HG03457 (cell line): ENCODE results near the gene C4orf46.
"Not testable (repeated sequence)": the region's sequence is repeated elsewhere in the genome, so short reads cannot be mapped to it uniquely, and the experiment has no call there.

Source experiments
- ATAC-seq: cut with Tn5 transposase; IDR thresholded peaks from one replicate; pipeline ENCODE4 v1.9.1; 2021; ENCODE audit warnings: moderate number of reproducible peaks; ENCODE audit not compliant: unreplicated experiment

The C4orf46 gene

GRCh38 chr4:158671665-158671914 lies at the start of gene C4orf46:
Gene C4orf46, minus strand, starts transcription at chr4:158671887. Its CDS starts 86 bp downstream, at chr4:158671801.
- ATAC-seq = no peak

- no peak for ATAC-seq
Measured at GRCh38 chr4:158715802-158716201, 44.1 kb upstream of the C4orf46 start.

- no peak for ATAC-seq
Measured at GRCh38 chr4:158714937-158715336, 43.2 kb upstream of the C4orf46 start.

DNA sequence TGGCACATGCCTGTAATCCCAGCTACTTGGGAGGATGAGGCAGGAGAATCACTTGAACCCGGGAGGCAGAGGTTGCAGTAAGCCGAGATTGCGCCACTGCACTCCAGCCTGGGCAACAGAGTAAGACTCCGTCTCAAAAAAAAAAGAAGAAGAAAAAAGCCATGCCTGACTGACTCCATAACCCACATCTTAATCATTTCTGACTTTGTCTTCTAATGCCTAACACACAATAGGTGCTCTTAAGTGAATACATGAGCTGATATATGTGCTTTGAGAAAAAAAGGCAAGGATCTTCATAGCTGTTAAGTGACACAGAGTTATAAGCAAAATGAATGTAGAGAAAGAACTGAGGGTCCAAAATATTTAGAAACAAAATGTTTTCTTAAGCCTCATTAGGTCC lies 40.9 kb upstream of the C4orf46 start:
- not testable (repeated sequence) for ATAC-seq

DNA sequence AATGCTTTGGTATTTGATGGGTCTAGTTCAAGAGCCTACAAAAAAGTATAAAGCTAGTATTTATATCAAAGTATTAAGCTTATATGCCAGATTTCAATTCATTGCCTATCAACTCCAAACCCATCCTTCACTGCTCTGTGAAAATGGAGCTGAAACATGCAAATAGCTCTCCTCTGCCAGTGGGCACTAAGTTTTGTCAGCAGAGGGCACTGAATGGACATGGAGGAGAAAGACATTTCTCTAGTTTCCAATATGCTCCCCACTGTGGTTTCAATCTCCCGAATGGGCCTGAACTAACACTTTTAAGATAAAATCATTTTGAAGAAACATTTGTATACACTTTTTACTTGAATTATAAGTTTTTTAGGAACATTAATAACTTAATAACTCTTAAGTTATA lies 39.1 kb upstream of the C4orf46 start:
- no peak for ATAC-seq

- no peak for ATAC-seq
Measured at GRCh38 chr4:158704274-158704673, 32.6 kb upstream of the C4orf46 start.

DNA sequence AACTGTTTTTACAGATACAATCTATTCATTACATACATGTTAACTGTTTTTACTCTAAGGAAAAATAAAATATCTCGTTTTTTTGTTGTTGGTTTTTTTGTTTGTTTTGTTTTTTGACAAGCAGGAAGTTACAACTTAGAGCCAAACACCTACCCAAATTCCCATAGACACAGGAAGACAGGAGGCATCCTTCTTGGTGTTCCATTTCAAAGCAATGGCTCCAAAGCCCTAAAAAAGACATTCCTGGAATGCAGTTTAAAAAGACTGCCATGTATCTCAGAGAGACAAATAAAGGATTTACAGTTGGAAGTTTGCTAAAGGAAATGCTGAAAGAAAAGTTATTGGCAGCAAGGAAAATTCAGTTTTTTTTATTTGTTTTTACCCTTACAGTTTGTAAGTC lies 17.1 kb upstream of the C4orf46 start:
- no peak for ATAC-seq

DNA sequence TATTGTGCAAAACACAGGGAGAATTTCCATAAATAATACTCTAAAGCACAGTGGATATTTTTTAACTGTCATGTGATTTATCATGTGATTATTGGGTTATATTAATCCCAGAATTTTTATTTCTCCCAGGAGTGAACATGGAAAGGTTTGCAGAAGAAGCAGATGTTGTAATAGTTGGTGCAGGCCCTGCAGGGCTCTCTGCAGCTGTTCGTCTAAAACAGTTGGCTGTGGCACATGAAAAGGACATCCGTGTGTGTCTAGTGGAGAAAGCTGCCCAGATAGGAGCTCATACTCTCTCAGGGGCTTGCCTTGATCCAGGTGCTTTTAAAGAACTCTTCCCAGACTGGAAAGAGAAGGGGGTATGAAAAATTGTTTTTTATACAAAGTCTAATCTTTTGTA lies 10.4 kb upstream of the C4orf46 start:
- ATAC-seq = no peak

- ATAC-seq = no peak
Measured at GRCh38 chr4:158681629-158682028, 9.9 kb upstream of the C4orf46 start.

DNA sequence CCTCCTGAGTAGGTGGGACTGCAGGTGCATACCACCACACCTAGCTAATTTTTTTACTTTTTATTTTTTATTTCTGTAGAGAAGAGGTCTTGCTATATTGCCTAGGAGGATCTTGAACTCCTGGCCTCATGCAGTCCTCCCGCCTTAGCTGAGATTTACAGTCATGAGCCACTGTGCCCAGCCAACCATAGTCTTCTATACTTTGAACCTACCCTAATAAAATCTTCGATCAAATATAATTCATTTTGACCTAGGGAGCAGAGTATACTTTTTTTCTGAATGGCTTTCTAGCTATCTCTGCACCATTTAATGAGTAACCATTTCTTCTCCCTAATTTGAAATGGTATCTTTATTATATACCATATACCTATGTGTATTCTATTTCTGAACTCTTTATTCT lies 7.1 kb upstream of the C4orf46 start:
- ATAC-seq = no peak

DNA sequence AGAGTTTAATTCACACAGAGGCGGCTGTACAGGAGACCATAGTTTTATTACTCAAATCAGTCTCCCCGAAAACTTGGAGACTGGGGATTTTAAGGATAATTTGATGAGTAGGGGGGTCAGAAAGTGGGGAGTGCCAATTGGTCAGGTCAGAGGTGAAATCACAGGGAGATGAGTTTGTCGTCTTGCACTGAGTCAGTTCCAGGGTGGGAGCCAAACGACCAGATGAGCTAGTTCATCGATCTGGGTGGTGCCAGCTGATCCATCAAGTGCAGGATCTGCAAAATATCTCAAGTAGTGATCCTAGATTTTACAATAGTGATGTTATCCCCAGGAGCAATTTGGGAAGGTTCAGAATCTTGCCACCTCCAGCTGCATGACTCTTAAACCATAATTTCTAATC lies 4.4 kb upstream of the C4orf46 start:
- ATAC-seq = no peak

- ATAC-seq = no peak
Measured at GRCh38 chr4:158673633-158674032, 1.9 kb upstream of the C4orf46 start.

- ATAC-seq = peak; percentile 87
Measured at GRCh38 chr4:158671915-158672806, 474 bp upstream of the C4orf46 start, which contains the start of gene ETFDH. Gene ETFDH, plus strand, starts transcription at chr4:158672296. Its CDS starts 161 bp downstream, at chr4:158672457.

GRCh38 chr4:158670975-158671664 lies 567 bp downstream of the C4orf46 start:
- ATAC-seq = peak; percentile 20

- no peak for ATAC-seq
Measured at GRCh38 chr4:158669310-158669709, 2.4 kb downstream of the C4orf46 start.

- no peak for ATAC-seq
Measured at GRCh38 chr4:158667651-158668198, 4.0 kb downstream of the C4orf46 start.

- ATAC-seq = no peak
Measured at GRCh38 chr4:158666892-158667291, 4.8 kb downstream of the C4orf46 start.

GRCh38 chr4:158664806-158665205 lies 6.9 kb downstream of the C4orf46 start:
- no peak for ATAC-seq

DNA sequence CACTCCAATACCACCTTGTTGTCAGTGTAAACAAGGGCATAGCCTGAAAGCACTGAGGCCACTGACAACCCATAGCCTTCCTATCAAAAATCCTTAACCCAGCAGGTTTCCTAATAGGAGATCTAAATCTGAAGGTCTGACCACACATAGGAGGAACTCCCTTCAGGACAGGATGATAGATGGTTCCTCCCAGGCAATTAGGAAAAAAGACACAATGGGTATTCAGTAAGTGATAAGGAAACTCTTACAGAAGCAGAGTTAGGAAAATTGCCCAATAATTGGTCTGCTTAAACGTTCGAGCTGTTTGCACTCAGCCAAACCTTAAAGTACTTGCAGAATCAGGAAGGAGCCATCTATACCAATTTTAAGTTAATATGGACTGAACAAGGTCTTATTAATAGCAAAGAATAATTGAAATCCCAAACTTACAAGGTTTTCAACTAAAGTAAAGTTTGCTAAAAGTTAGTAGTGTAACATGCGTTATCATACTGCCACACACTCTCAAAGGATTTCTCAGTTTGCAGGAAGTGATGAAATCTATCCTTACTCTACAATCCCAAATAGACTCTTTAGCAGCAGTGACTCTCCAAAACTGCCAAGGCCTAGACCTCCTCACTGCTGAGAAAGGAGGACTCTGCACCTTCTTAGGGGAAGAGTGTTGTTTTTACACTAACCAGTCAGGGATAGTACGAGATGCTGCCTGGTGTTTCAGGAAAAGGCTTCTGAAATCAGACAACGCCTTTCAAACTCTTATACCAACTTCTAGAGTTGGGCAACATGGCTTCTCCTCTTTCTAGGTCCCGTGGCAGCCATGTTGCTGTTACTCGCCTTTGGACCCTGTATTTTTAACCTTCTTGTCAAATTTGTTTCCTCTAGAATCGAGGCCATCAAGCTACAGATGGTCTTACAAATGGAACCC lies 7.7 kb downstream of the C4orf46 start:
- not testable (repeated sequence) for ATAC-seq

- not testable (repeated sequence) for ATAC-seq
Measured at GRCh38 chr4:158663255-158663654, 8.4 kb downstream of the C4orf46 start.

- ATAC-seq = no peak
Measured at GRCh38 chr4:158657291-158657690, 14.4 kb downstream of the C4orf46 start.
